GM18870 (cell line): Measurements from ENCODE around the gene KRTAP9-9.
"Not testable (repeated sequence)": the region's sequence is repeated elsewhere in the genome, so short reads cannot be mapped to it uniquely, and the experiment has no call there.

Experiments
- ATAC-seq: cut with Tn5 transposase; IDR thresholded peaks from one replicate; pipeline ENCODE4 v1.9.1; 2021; ENCODE audit warnings: moderate library complexity; ENCODE audit not compliant: unreplicated experiment

The KRTAP9-9 gene

GRCh38 chr17:41264599-41264998 lies 9.4 kb downstream of the KRTAP9-9 start:
- ATAC-seq, result no peak

DNA sequence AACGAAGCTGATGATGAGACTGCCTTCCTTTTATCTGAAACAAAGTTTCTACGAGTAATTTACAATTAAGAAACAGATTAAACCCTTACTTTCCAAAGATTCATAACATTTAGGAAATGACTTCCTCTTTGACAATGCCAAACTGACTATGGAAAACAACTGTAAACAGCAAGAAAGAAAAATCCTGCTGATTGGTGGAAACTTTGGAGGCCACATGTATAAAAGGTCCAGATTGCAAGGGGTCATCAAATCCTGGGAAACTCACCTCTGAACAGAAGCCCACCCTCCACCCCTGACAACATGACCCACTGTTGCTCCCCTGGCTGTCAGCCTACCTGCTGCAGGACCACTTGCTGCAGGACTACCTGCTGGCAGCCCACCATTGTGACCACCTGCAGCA lies 9.9 kb downstream of the KRTAP9-9 start, which contains the start of gene KRTAP9-6:
KRTAP9-6 (plus strand) TSS at position 301 of the 400 bp plus-strand sequence; CDS start at position 301, 0 bp downstream.
- no peak for ATAC-seq

DNA sequence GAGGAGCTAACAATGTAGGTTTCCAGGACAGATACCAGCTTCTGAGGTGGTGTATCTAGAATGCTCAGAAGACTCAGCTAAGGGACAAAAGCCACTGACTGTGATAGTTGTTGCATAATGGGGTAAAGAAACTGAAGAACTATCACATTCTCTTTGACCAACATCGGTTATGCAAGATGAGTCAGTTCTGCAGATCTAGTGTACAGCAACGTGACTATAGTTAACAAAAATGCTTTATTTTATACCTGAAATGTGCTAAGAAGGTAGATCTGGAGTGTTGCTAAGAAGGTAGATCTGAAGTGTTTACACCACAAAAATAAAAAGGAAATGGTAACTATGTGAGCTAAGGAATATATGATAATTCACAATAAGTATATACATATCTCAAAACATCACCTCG lies 12.5 kb downstream of the KRTAP9-9 start:
- ATAC-seq, result no peak

DNA sequence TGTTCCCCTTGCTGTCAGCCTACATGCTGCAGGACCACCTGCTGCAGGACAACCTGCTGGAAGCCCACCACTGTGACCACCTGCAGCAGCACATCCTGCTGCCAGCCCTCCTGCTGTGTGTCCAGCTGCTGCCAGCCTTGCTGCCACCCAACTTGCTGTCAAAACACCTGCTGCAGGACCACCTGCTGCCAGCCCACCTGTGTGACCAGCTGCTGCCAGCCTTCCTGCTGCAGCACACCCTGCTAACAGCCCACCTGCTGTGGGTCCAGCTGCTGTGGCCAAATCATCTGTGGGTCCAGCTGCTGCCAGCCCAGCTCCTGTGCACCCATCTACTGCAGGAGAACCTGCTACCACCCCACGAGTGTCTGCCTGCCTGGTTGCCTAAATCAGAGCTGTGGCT lies 16.1 kb downstream of the KRTAP9-9 start:
- not testable (repeated sequence) for ATAC-seq

DNA sequence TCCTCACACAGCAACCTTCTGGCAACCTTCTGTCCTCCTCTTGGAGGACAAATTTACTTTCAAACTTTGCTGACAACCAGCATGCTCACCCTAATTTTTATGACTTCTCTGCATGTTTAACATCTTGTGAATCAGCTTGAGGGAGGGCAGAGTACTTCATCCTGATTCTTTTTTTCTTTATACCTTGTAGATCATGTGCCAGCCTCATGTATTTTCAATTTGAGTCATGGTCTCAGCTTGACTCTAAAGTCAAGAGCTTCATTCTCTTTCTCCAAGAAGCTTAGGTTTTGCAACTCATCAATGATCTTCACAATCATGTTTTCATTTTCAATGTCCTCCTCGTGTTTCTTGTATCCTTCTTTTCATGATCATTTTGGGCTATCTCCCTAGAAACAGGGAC lies 16.7 kb downstream of the KRTAP9-9 start:
- ATAC-seq, result no peak

GRCh38 chr17:41275648-41276190 lies 20.5 kb downstream of the KRTAP9-9 start, which contains the start of gene KRTAP9-7:
KRTAP9-7 (plus strand) TSS chr17:41275698; CDS start chr17:41275698, 0 bp downstream.
- not testable (repeated sequence) for ATAC-seq

GRCh38 chr17:41278176-41278955 lies 23.2 kb downstream of the KRTAP9-9 start:
- ATAC-seq, result no peak

DNA sequence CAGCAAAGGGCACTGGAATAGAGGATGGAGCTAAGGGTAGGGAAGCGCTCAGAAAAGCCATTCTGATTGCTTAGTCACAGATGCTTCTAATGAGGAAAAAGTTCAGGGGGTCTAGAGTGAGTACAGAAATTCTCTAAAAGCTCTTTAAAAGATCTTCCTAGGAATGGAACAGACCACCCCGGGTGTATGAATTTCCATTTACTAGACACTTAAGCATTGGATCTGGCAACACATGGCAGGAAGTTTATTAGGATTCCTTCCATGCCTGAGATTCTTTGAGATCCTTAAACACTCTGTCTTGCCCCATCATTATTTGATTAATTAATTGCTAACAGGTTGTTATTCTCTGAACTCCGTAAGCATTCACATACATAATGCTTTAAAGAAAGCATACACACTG lies 28.9 kb downstream of the KRTAP9-9 start:
- ATAC-seq, result no peak

DNA sequence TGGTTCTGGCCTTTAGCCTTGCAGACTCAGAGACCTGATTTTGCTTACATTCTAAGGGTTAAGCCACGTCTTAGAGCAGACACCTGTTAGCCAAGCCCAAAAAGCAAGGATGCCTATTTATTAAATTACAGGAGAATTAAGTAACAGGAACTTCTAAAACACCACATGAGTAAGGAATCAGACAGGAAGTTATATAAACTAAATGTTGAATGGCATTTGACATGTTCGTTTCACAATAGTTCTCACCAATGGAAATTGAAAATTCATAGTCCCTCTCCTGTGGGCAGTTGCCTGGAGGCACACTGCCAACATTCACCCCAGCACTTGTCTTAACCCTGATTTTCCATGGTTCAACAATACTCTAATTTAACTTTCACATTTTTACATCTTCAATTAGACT lies 29.4 kb downstream of the KRTAP9-9 start:
- ATAC-seq, result no peak

GRCh38 chr17:41287050-41287449 lies 31.9 kb downstream of the KRTAP9-9 start:
- no peak for ATAC-seq

- no peak for ATAC-seq
Measured at GRCh38 chr17:41294016-41294415, 38.8 kb downstream of the KRTAP9-9 start.

GRCh38 chr17:41296846-41297245 lies 41.7 kb downstream of the KRTAP9-9 start:
- no peak for ATAC-seq

DNA sequence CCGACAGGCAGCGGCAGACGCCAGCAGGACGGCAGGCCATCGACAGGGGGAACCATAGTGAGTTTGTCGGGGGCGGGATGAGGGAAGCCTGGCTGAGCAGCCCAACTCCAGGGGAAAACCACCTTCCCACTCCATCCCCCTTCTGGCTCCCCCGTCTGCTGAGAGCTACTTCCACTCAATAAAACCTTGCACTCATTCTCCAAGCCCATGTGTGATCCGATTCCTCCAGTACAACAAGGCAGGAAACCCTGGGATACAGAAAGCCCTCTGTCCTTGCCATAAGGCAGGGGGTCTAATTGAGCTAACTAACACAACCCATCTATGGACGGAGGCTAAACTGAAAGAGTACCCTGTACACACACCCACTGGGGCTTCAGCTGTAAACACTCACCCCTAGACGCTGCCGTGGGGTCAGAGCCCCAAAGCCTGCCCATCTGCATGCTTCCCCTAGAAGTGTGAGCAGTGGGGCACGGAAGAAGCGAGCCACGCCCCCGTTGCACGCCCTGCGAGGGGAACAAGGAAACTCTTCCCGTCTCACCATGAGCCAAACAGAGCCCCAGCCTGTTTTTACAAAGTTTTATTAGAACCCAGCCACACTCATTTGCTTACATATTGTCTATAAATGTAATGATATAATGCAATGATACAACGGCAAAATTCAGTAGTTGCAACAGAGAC lies 43.4 kb downstream of the KRTAP9-9 start:
- ATAC-seq, result no peak

- no peak for ATAC-seq
Measured at GRCh38 chr17:41301204-41301790, 46.1 kb downstream of the KRTAP9-9 start.

- no peak for ATAC-seq
Measured at GRCh38 chr17:41301916-41302901, 47.0 kb downstream of the KRTAP9-9 start, which contains the start of gene KRTAP29-1. KRTAP29-1 (minus strand) TSS chr17:41302851; CDS start chr17:41302851, 0 bp downstream.

DNA sequence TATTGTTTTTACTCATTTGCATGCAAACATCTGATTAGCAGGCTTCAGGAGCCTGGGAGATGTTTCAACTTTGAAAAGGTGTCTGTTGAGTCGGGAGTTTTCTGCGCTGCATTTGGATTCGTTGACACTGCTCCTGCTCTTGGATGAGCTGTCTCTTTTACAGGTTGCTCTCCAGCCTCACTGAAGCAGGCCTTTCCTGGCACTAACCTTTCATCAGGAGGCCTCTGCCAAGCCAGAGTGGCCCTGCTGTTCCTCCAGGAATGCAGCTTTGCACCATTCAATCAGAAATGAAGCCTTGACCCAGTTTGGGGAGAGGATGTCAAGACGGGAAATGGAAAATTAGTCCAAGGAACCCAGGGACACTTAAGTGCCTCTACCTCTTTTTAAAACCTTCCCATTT lies 47.8 kb downstream of the KRTAP9-9 start:
- ATAC-seq, result no peak

DNA sequence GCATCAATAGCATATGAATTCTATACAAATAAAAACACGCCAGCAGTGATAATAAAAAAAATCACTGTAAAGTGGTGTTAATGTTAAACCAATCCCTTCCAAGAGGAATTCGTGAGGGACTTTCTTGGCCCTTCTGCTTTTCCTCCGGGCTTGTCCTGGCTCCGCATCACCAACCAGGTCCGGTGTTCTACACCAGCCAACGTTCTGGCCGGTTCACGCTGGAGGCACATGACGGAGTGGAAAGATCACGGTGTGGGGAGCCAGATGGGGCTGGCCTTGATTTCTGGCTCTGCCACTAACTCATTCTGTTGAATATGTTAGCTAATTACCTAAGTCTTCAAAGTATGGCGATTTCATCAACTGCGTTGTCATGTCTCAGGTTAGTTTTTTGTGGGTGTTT lies 48.9 kb downstream of the KRTAP9-9 start:
- ATAC-seq, result no peak
